IPS-15b (cell line): Measurements from ENCODE around the gene CABLES1.
"Not testable (repeated sequence)": the region's sequence is repeated elsewhere in the genome, so short reads cannot be mapped to it uniquely, and the experiment has no call there.

Experiments used
- H3K27me3 ChIP-seq: one replicate; pipeline ENCODE4 v1.6.1; 2013; ENCODE audit warnings: low read length; ENCODE audit not compliant: control insufficient read depth, insufficient read depth
- H3K36me3 ChIP-seq: one replicate; pipeline ENCODE4 v1.6.1; 2013; ENCODE audit warnings: low read length; ENCODE audit not compliant: control insufficient read depth, insufficient read depth
- H3K4me1 ChIP-seq: one replicate; pipeline ENCODE4 v1.6.1; 2013; ENCODE audit warnings: mild to moderate bottlenecking, low read length; ENCODE audit not compliant: control insufficient read depth, insufficient read depth
- H3K4me3 ChIP-seq: one replicate; pipeline ENCODE4 v1.5.1; 2013; ENCODE audit warnings: low read depth, low read length
- H3K9ac ChIP-seq: one replicate; pipeline ENCODE4 v1.6.1; 2013; ENCODE audit warnings: low read depth, mild to moderate bottlenecking, low read length
- H3K9me3 ChIP-seq: one replicate; pipeline ENCODE4 v1.6.1; 2013; ENCODE audit warnings: mild to moderate bottlenecking, low read length; ENCODE audit not compliant: control insufficient read depth, insufficient read depth

CABLES1 gene, protein sequence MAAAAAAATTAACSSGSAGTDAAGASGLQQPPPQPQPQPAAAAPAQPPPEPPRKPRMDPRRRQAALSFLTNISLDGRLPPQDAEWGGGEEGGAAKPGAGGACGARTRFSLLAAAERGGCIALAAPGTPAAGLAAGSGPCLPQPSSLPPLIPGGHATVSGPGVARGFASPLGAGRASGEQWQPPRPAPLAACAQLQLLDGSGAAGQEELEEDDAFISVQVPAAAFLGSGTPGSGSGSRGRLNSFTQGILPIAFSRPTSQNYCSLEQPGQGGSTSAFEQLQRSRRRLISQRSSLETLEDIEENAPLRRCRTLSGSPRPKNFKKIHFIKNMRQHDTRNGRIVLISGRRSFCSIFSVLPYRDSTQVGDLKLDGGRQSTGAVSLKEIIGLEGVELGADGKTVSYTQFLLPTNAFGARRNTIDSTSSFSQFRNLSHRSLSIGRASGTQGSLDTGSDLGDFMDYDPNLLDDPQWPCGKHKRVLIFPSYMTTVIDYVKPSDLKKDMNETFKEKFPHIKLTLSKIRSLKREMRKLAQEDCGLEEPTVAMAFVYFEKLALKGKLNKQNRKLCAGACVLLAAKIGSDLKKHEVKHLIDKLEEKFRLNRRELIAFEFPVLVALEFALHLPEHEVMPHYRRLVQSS

DNA sequence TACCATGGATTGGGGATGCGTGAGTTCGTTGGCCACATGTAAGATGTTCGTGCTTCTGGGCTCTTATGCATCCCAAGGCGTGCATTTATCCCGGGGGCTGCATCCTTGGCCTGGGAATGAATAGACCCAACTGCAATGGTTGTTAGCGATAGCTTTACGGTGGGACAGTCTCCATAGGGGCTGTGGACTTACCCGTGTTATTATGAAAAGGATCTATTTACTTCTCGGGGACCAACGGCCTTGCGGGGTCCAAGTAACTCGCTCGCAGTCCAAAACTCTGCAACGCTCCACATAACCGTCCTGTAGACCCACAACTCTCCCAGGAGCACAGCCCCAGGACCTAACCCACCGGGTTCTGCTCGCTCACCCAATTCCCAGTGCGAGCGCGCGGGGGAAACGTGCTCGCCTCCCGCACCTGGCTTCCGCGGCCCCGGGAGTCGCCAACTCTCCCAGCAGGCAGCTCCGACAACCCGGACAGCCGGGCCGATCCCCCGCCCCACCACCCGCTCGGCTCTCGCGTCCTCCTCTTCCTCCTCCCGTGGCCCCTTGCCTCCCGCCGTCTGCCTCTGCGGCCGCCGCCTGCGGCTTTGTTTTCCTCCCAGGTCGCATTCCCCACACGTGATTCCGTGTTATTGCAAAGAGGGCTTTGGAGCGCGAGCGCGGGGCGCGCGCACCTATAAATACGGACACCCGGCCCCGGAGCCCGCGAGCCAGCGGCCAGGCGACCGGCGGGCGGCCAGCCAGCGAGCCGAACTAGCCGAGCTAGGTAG is at the start of gene CABLES1:
CABLES1 (plus strand) TSS at position 706 of the 770 bp plus-strand sequence. CDS start 278 bp downstream, outside the sequence.
- Histone ChIP-seq H3K4me3 (peak within 1 kb of the TSS; percentile 45), H3K27me3 (peaks cover 2% of the 10 kb centered on the region), H3K9ac (peak within 1 kb of the TSS; percentile 80), H3K4me1 (peaks cover 28% of the 10 kb centered on the region), H3K36me3 (no peaks in the 10 kb centered on the region), H3K9me3 (no peaks in the 10 kb centered on the region)

DNA sequence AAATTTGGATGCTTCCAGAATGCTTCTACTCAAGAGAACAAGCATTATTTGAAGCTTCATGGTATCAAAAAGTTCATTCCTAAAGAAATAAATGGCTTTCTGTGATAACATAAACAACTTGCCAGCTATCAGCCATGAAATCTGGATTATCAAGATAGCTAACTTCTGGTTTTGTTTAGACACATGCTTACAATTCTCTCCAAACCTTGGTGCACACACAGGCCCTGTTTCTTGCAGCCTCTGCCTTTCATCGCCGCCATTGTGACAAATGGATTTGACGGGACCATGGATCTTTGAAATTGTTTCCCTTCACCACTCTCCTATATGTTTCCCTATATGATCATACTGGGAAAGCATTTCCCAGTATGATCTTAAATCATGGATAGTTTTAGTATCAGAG is 47.9 kb upstream of the CABLES1 start:
- Histone ChIP-seq H3K4me3 (no peak overlapping the region), H3K27me3 (no peaks in the 10 kb centered on the region), H3K9ac (no peak overlapping the region), H3K36me3 (no peaks in the 10 kb centered on the region), H3K4me1 (peaks cover 2% of the 10 kb centered on the region), H3K9me3 (no peaks in the 10 kb centered on the region)

DNA sequence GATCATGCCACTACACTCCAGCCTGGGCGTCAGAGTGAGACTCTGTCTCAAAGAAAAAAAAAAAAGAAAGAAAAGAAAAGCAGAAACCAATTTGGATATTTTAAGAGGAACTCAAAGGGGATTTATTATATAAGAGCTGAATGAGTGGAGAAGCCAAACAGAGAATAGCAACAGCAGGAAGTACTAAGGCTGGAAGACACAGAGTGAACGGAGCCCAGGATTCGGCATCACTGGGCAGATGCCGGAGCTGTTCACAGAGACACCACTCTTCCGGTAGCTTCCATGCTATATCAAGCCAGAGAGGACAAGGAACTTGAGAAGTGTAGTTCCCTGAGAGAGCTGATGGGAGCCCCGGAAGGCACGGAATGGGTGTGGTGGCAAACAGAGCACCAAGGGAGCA is 47.0 kb upstream of the CABLES1 start:
- no peak overlapping the region for H3K4me3 ChIP-seq
- H3K27me3 ChIP-seq, result no peaks in the 10 kb centered on the region
- no peak overlapping the region for H3K9ac ChIP-seq
- H3K9me3 ChIP-seq, result no peaks in the 10 kb centered on the region
- H3K4me1 ChIP-seq, result peaks cover 2% of the 10 kb centered on the region
- no peaks in the 10 kb centered on the region for H3K36me3 ChIP-seq

DNA sequence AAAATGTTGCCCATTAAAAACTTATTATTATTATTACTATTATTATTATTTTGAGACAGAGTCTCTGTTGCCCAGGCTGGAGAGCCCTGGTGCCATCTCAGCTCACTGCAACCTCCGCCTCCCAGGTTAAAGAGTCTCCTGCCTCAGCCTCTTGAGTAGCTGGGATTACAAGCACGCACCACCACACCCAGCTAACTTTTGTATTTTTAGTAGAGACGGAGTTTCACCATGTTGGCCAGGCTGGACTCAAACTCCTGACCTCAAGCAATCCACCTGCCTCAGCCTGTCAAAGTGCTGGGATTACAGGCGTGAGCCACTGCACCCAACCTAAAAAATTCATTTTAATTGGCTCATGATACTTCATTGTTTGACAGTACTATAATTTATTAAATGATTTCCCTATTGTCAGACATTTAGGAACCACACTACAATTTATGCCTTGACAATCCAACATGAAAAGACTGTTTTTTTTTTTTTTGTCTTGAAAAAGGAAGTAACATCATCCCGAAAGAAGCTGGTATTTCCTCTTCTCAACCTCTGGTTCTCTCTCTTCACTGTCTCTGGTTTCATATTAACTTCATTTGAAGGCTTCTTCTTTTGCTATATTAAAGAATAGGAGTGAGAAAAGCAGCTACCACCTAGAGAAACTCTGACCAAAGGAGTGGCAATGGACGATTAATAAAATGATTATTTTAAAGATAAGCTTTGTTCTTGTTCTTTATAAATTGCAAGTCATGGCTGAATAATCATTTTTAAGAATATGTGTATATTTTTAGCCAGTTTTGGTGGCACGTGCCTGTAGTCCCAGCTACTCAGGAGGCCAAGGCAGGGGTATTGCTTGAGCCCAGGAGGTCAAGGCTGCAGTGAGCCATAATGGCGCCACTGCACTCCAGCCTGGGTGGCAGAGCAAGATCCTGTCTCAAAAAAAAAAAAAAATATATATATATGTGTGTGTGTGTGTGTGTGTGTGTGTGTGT is 44.0 kb upstream of the CABLES1 start:
- H3K4me3 ChIP-seq, H3K36me3 ChIP-seq, H3K9me3 ChIP-seq, H3K27me3 ChIP-seq, H3K9ac ChIP-seq: not testable (repeated sequence)
- peaks cover 12% of the 10 kb centered on the region for H3K4me1 ChIP-seq

DNA sequence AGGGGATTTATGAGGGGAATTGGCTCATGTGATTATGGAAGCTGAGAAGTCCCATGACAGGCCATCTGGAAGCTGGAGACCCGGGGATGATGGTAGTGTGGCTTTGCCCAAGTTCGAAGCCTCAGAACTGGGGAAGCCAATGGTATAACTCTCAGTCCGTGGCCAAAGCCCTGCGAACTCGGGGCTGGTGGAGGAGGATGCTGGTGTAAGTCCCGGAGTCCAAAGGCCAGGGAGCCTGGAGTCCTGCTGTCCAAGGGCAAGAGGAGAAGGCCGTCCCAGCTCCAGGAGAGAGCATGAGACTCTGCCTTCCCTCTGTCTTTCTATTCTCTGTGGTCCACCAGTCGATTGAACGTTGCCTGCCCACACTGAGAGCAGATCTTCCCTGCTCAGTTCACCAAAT is 43.2 kb upstream of the CABLES1 start:
- H3K27me3 ChIP-seq, result no peaks in the 10 kb centered on the region
- H3K4me3 ChIP-seq, result no peak overlapping the region
- no peak overlapping the region for H3K9ac ChIP-seq
- peaks cover 12% of the 10 kb centered on the region for H3K4me1 ChIP-seq
- no peaks in the 10 kb centered on the region for H3K9me3 ChIP-seq
- H3K36me3 ChIP-seq, result no peaks in the 10 kb centered on the region

DNA sequence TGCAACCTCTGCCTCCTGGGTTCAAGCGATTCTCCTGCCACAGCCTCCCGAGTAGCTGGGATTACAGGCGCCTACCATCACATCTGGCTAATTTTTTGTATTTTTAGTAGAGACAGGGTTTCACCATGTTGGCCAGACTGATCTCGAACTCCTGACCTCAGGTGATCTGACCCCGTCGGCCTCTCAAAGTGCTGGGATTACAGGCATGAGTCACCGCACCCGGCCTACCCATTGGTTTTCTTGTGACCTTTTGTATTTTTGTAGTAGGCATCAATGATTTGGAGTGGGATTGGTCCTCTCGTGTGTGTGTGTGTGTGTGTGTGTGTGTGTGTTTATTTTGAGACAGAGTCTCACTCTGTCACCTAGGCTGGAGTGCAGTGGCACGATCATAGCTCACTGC is 42.2 kb upstream of the CABLES1 start:
- not testable (repeated sequence) for H3K9ac ChIP-seq, H3K4me3 ChIP-seq, H3K36me3 ChIP-seq, H3K9me3 ChIP-seq, H3K27me3 ChIP-seq
- peaks cover 12% of the 10 kb centered on the region for H3K4me1 ChIP-seq

DNA sequence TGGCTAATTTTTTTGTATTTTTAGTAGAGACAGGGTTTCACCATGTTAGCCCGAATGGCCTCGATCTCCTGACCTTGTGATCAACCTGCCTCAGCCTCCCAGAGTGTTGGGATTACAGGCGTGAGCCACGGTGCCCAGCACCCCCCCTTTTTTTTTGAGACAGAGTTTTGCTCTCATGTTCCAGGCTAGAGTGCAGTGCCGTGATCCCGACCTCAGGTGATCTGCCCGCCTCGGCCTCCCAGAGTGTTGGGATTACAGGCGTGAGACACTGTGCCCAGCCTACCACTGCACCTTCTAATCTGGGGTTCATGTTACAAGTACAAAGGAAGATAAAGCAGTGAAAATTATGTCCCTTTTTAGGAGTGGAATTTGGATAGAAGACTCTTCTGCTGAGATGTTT is 41.5 kb upstream of the CABLES1 start:
- Histone ChIP-seq H3K9me3 (no peaks in the 10 kb centered on the region), H3K9ac (no peak overlapping the region), H3K36me3 (no peaks in the 10 kb centered on the region), H3K4me3 (no peak overlapping the region), H3K27me3 (no peaks in the 10 kb centered on the region), H3K4me1 (peaks cover 12% of the 10 kb centered on the region)

DNA sequence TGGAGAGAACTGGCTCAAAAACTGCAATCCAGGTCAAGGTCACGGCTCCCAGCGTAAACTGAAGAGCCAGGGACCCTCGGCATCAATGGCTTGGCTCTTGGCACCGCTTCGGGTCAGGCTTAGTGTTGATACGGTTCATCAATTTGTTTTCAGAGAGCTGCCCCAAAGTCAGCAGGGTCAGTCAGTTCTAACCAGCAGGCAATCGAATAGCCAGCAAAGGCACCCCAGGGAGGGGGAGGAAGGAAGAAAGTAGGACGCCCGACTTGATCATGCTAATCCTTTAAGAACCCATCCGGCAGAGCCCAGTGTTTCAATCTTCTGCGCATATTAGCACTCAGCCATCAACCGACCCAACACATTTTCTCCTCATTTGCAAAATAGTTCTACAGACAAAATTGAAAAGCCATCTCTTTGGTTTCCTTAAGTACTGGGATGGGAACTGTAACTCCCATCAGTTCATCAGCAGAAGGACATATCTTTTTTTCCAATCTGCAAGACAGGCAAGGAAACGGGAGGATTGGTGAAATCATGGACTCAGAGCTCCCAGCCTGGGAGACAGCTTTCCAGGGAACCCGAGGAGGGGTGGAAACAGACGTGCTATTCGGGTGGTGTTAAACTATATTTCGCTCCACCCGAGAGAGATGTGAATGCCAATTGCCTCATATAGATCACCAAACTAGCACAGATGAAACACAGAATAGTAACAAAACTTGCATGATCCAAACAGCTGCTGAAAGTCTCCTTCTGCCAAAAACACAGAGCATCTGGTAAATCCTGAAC is 40.7 kb upstream of the CABLES1 start:
- no peaks in the 10 kb centered on the region for H3K36me3 ChIP-seq
- no peaks in the 10 kb centered on the region for H3K27me3 ChIP-seq
- H3K9ac ChIP-seq, result peak overlapping the region; percentile 24
- H3K9me3 ChIP-seq, result no peaks in the 10 kb centered on the region
- peaks cover 12% of the 10 kb centered on the region for H3K4me1 ChIP-seq
- H3K4me3 ChIP-seq, result no peak overlapping the region

DNA sequence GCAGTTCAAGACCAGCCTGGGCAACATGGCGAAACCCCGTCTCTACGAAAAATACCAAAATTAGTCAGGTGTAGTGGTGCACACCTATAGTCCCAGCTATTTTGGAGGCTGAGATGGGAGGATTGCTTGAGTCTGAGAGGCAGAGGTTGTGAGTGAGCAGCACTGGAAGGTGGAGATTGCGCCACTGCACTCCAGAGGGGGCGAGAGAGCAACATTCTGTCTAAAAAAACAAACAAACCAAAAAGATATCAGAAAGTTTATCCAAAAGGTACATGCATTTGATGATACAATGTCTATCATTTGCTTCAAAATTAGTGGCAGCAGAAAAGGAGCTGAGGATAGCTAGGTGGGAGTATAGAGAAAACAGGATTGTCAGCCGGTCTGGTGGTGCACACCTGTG is 39.8 kb upstream of the CABLES1 start:
- peaks cover 12% of the 10 kb centered on the region for H3K4me1 ChIP-seq
- no peaks in the 10 kb centered on the region for H3K27me3 ChIP-seq
- no peak overlapping the region for H3K9ac ChIP-seq
- no peaks in the 10 kb centered on the region for H3K9me3 ChIP-seq
- H3K4me3 ChIP-seq, result no peak overlapping the region
- H3K36me3 ChIP-seq, result no peaks in the 10 kb centered on the region

DNA sequence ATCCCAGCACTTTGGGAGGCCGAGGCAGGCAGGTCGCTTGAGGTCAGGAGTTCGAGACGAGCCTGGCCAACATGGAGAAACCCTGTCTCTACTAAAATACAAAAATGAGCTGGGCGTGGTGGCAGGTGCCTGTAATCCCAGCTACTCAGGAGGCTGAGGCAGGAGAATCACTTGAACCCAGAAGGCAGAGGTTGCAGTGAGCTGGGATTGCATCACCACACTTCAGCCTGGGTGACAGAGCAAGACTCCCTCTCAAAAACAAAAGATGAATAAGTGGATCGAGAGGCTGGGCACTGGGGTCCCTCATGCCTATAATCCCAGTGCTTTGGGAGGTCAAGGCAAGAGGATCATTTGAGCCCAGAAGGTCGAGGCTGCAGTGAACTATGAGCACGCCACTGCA is 38.3 kb upstream of the CABLES1 start:
- H3K4me3 ChIP-seq, H3K27me3 ChIP-seq, H3K36me3 ChIP-seq, H3K9me3 ChIP-seq, H3K9ac ChIP-seq: not testable (repeated sequence)
- peaks cover 12% of the 10 kb centered on the region for H3K4me1 ChIP-seq
